GM21423 (cell line): ENCODE measurements around the gene ANKRD37.
"Not testable (repeated sequence)": the region's sequence is repeated elsewhere in the genome, so short reads cannot be mapped to it uniquely, and the experiment has no call there.

Source experiments
- ATAC-seq: cut with Tn5 transposase; IDR thresholded peaks from one replicate; pipeline ENCODE4 v1.9.1; 2021; ENCODE audit warnings: mild to moderate bottlenecking, moderate library complexity; ENCODE audit not compliant: unreplicated experiment

The ANKRD37 gene

DNA sequence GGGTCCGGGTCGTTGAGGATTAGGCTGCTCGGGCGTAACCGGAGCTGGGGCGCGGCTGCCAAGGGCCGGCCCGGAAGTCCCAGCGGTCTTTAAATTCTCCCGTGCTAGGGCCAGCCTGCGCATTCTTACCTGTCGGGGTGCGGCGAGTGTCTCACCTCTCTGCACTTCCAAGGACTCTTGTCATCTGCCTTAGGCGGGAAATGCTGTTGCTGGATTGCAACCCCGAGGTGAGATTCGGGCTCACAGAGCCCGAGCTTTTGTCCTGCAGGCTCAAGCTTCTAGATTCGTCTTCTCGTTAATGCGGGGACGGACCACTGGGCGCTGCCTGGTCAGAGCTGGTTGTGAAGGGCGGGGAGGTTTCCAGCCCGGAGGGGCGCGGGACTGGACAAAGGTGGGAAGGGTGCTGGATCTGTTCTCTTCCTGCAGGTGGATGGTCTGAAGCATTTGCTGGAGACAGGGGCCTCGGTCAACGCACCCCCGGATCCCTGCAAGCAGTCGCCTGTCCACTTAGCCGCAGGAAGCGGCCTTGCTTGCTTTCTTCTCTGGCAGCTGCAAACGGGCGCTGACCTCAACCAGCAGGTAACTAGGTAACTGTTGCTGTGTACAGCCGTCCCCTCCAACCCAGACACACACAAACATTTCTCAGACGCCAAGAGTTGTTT lies at the start of gene ANKRD37:
TSS of gene ANKRD37 (plus strand) at position 118 of the 662 bp plus-strand sequence. CDS start at position 201, 83 bp downstream.
- ATAC-seq, result no peak

DNA sequence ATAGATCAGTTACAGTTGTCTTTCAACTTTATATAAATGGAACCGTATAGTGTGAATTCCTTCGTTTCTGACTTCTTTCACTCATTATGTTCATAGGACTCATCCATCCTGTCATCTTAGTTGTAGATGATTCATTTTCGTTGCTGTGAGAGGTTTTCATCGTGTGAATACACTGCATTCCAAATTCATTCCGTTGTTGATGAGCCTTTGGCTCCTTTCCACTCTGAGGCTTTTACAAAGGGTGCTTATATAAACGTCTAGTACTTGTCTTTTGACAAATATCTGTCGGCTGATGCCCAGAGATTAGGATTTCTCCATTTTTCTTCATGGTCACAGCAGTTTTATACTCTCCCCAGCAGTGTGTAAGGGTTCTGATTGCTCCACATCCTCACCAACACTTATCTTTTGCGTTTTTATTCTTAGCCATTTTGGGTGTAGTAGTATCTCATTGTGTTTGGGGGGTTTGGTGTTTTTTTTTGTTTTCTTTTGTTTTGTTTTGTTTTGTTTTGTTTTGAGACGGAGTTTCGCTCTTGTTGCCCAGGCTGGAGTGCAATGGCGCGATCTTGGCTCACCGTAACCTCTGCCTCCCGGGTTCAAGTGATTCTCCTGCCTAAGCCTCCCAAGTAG lies 49.6 kb upstream of the ANKRD37 start:
- ATAC-seq, result no peak

DNA sequence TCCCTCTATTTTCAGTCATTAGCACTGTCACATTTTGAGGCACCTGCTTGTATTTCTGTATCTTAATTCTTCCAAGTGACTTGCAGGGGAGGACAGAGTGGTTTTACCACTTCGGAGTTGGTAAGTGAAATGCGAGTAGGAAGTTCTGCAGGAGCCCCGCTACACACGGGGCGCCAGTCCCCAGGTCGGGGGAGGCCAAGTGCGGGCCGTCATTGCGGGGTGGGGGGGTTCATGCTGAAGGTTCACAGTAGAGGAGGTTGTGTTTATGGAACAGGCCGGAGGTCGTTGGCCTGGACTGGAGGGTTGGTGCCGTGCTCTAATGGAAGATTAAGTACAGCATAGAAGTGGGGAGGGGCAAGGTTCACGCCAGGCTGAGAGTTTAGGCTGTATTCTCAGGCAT lies 45.0 kb upstream of the ANKRD37 start:
- ATAC-seq, result no peak

DNA sequence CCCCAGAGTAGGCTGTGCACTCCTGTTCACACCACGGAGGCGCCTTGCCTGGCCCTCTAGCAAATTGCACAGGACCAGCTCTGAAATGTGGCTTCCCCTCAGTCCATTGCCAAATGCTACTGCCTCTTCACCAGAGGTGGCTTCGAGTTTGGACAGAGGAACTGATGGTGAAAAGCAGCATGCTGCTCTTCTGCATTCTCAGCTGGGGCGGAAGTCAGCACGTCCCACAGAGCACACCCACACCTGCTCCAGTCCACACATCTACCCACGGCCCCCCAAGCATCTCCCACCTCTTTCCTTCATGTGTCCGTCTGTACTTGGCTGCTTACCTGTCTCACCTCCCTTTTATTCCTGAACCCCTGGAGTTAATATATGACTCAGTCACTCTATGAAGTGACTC lies 44.4 kb upstream of the ANKRD37 start:
- ATAC-seq, result no peak

DNA sequence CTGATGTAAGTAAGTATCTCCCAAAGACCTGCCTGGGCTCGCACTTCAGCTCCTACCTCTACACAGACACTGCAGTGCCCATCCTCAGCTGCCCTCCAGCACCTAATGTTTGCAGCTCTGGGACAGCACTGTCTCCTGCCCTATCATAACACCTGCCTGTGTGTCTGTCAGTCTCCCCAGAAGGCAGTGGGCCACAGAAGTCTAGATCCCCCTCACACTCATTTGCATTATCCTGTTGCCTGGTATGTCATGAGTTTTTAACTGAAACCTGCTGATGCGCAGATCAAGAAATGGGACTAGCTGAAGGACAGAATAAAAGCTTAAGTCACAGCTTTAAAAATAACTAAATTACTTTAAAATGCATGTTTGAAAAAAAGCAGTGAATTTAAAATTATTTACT lies 43.9 kb upstream of the ANKRD37 start:
- no peak for ATAC-seq

- no peak for ATAC-seq
Observed at GRCh38 chr4:185357211-185357610, 39.4 kb upstream of the ANKRD37 start.

- peak; percentile 5 for ATAC-seq
Observed at GRCh38 chr4:185357733-185358440, 38.8 kb upstream of the ANKRD37 start.

DNA sequence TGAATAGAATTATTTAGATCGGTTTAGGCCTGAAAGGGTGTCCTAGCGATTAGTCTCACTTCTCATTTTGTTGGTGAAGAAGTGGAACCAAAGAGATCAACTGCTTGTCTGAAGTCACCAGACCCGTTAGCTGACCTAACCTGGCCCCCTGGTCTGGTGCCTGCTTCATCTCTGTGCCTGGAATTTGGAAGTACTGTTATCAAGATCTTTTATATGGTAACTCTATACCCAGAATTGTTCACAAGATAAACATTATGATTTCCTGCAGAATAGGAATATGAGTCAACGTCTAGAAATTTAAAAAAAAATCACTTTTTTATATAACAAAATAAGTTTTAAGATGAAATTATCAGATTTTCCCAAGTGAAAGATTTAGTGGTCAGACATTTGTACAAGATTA lies 38.1 kb upstream of the ANKRD37 start:
- ATAC-seq, result peak; percentile 54

DNA sequence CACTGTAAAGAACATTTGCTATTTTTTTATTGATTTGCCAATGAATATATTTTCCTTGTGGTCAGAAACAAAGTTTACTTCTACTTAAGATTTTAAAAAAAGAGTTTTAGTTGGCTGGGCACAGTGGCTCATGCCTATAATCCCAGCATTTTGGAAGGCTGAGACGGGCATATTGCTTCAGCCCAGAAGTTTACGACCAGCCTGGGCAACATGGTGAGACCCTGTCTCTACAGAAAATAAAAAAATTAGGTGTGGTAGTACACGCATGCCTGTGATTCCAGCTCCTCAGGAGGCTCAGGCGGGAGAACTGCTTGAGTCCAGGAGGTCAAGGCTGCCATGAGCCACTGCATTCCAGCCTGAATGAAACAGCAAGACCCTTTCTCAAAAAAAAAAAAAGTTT lies 37.7 kb upstream of the ANKRD37 start:
- ATAC-seq, result no peak

- ATAC-seq, result no peak
Observed at GRCh38 chr4:185359767-185360446, 36.7 kb upstream of the ANKRD37 start.

DNA sequence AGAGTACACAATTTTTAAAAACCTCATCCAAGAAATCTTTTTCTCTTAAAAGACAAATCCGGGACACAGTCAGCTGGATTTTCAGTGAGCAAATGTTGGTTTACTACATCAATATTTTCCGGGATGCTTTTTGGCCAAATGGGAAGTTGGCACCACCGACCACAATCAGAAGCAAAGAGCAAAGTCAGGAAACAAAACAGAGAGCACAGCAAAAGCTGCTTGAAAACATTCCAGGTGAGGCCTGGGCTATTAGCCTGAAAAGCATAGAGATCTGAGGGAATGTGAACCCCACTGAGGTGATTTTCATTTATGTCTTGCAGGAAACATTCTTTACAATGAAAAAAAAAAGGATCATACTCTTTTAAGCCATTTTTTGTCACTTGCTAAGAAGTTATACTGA lies 34.8 kb upstream of the ANKRD37 start:
- ATAC-seq, result no peak

- not testable (repeated sequence) for ATAC-seq
Observed at GRCh38 chr4:185362570-185362969, 34.1 kb upstream of the ANKRD37 start.

- ATAC-seq, result no peak
Observed at GRCh38 chr4:185363251-185363650, 33.4 kb upstream of the ANKRD37 start.

DNA sequence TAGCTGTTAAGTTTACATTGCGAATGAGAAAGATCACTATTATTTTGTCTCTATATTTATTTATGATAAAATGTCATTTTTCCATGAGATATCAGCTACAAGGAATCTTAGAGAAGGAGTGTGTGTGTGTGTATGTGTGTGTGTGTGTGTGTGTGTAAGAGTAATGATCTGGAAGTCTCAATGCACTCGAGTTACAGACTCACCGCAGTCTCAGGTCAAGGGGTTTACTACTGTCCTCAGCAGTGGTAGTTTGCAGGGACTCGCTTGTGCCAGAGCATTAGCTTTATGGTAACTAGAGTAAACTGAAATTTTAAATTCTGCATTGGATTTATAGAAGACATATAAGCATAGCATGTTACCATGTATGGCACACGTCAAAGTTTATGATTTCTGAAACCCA lies 31.8 kb upstream of the ANKRD37 start:
- no peak for ATAC-seq

- ATAC-seq, result no peak
Observed at GRCh38 chr4:185369731-185370130, 26.9 kb upstream of the ANKRD37 start.

GRCh38 chr4:185370268-185370949 lies 26.2 kb upstream of the ANKRD37 start:
- no peak for ATAC-seq

DNA sequence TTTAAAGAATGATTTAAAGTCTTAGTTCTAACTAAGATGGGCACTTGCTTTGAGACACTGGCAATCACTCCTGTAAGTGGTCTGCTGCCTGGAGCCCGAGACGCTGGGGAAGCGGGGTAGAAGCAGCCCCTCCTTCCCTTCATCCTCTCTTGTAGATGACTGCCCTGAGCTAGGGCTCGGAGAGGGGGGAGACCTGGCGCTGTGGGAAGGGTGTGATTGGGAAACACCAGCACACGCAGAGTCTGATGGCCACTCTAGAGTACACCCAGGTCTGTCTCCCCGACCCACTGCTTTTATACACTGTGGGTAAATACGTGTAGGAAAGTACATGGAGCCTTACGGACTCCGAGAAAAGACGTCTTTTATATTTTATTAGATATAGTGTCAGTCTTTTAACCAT lies 24.9 kb upstream of the ANKRD37 start:
- no peak for ATAC-seq

GRCh38 chr4:185374027-185374426 lies 22.6 kb upstream of the ANKRD37 start:
- ATAC-seq, result no peak

GRCh38 chr4:185374573-185374972 lies 22.1 kb upstream of the ANKRD37 start:
- ATAC-seq, result no peak

DNA sequence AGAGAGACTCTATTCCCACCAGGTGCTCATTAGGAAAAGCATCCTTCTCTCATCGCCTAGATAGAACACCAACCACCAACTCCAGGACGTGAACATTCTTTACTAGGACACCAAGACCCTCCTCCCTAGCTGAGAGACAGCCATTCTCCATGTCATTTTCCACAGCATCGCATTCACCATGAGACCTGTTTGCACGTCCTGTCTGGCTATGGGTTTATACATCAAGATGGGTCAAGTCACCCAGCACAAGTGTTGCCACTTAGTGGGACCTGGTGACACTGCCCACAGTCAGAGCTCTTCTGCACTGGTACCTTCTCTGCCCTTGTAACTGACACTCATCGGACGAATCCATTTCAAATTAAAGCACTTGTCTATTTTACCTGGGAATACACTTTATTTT lies 18.4 kb upstream of the ANKRD37 start:
- no peak for ATAC-seq
